Body of pancreas (tissue), 4 donors: Measurements from ENCODE around the gene ATP1A3.

Experiments
- POLR2A ChIP-seq, 3 donors: fragments of 450-650 bp; IDR thresholded peaks; one replicate each; pipeline ENCODE4 v1.6.1; 2016; ENCODE audit warnings: antibody characterized with exemption in 3 of 3, mild to moderate bottlenecking in 2 of 3
- TF ChIP-seq, protein P1 (sequence below), 7 experiments: fragments of 450-650 bp in 4 of 7; fragments of 200-600 bp in 3 of 7; sonication (generic) in 3 of 7; IDR thresholded peaks; one replicate each; pipeline ENCODE4 v1.5.1; 2016 to 2019; ENCODE audit warnings: antibody characterized with exemption in 7 of 7

DNA sequence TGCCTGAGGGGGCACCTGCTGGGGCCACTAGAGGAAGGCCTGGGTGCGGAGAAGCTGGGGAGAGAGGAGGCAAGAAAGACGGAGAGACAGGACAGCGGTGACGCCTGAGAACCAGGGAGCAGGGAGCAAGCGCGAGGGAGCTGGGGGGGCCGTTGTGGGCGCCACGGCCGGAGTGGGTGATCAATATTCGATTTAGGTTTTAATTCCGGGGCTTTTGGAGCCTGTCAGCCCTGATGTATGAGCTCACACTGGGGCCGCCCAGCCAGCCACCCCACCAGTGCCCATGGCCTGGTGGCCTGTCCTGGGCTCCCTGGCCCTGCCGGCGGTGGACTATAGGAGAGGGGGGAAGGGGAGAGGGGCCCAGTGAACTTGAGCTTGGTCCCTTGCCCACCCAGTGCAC, 57.1 kb downstream of the ATP1A3 start:
- TF ChIP-seq, protein P1, sequence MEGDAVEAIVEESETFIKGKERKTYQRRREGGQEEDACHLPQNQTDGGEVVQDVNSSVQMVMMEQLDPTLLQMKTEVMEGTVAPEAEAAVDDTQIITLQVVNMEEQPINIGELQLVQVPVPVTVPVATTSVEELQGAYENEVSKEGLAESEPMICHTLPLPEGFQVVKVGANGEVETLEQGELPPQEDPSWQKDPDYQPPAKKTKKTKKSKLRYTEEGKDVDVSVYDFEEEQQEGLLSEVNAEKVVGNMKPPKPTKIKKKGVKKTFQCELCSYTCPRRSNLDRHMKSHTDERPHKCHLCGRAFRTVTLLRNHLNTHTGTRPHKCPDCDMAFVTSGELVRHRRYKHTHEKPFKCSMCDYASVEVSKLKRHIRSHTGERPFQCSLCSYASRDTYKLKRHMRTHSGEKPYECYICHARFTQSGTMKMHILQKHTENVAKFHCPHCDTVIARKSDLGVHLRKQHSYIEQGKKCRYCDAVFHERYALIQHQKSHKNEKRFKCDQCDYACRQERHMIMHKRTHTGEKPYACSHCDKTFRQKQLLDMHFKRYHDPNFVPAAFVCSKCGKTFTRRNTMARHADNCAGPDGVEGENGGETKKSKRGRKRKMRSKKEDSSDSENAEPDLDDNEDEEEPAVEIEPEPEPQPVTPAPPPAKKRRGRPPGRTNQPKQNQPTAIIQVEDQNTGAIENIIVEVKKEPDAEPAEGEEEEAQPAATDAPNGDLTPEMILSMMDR (IDR thresholded peaks at IDR 0.05) = no peak
- no peak for TF ChIP-seq POLR2A (IDR thresholded peaks at IDR 0.05)
